Neural cell (in vitro differentiated cells): ENCODE measurements around the gene LMF2.

Source experiments
- EP300 ChIP-seq: fragments of 450-650 bp; conservative IDR thresholded peaks from 2 replicates; pipeline ENCODE4 v1.6.1; 2014; ENCODE audit warnings: antibody characterized with exemption, mild to moderate bottlenecking, moderate library complexity; ENCODE audit not compliant: poor library complexity, severe bottlenecking
- EZH2 ChIP-seq: fragments of 200-600, 300-800 bp; shearing (Covaris generic), sonication (generic); IDR thresholded peaks from 2 replicates; pipeline ENCODE4 v1.6.1; 2014; ENCODE audit warnings: antibody characterized with exemption, low read length, borderline replicate concordance, mild to moderate bottlenecking; ENCODE audit not compliant: insufficient read depth, poor library complexity, severe bottlenecking
- POLR2AphosphoS5 ChIP-seq: IDR thresholded peaks from 2 replicates; pipeline ENCODE4 v1.6.1; 2012
- RAD21 ChIP-seq: fragments of 450-650 bp; conservative IDR thresholded peaks from 2 replicates; pipeline ENCODE4 v1.6.1; 2014; ENCODE audit warnings: antibody characterized with exemption, mild to moderate bottlenecking, moderate library complexity
- TF ChIP-seq, protein P1 (sequence below): fragments of 450-650 bp; IDR thresholded peaks from 2 replicates; pipeline ENCODE4 v1.5.1; 2014; ENCODE audit warnings: antibody characterized with exemption, mild to moderate bottlenecking, moderate library complexity; ENCODE audit not compliant: poor library complexity, severe bottlenecking

DNA sequence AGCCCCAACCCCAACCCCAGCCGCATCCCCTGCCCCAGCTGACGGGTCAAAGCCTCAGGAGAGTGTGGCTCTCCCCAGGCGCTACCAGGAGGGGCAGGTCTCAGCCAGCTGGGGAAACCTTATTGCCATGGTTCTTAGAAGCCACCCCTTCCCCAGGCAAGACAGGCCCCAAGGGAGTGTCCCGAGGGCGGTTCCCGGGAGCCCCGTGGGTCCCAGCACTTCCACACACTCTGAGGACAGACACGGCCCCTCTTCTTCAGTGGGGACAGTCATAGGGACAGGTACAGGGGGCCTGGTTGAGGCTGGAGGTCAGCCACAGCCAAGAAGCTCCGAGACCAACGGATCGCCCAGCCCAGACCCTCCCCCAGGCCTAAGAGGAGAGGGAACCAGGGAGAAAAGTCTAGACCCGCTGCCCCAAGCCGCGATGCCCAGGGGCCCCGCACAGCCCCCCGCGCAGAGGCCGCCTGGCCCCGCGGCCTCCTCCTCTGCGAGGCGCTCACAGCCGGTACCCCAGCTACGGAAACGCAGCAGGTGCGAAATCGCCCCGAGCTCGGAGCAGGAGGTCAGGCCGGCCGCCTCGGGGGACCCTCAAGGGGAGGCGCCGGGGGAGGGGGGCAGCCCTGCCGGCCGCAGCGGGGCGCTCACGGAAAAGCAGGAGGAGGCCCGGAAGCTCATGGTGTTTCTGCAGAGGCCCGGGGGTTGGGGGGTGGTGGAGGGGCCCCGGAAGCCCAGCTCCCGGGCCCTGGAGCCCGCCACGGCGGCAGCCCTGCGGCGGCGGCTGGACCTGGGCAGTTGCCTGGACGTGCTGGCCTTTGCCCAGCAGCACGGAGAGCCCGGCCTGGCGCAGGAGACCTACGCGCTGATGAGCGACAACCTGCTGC, 40.8 kb upstream of the LMF2 start:
- TF ChIP-seq EZH2 (no peak), POLR2AphosphoS5 (no peak), RAD21 (no peak), EP300 (no peak)
- TF ChIP-seq, protein P1, sequence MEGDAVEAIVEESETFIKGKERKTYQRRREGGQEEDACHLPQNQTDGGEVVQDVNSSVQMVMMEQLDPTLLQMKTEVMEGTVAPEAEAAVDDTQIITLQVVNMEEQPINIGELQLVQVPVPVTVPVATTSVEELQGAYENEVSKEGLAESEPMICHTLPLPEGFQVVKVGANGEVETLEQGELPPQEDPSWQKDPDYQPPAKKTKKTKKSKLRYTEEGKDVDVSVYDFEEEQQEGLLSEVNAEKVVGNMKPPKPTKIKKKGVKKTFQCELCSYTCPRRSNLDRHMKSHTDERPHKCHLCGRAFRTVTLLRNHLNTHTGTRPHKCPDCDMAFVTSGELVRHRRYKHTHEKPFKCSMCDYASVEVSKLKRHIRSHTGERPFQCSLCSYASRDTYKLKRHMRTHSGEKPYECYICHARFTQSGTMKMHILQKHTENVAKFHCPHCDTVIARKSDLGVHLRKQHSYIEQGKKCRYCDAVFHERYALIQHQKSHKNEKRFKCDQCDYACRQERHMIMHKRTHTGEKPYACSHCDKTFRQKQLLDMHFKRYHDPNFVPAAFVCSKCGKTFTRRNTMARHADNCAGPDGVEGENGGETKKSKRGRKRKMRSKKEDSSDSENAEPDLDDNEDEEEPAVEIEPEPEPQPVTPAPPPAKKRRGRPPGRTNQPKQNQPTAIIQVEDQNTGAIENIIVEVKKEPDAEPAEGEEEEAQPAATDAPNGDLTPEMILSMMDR, result no peak
